ENCODE data around the gene ADCY3.

DNA sequence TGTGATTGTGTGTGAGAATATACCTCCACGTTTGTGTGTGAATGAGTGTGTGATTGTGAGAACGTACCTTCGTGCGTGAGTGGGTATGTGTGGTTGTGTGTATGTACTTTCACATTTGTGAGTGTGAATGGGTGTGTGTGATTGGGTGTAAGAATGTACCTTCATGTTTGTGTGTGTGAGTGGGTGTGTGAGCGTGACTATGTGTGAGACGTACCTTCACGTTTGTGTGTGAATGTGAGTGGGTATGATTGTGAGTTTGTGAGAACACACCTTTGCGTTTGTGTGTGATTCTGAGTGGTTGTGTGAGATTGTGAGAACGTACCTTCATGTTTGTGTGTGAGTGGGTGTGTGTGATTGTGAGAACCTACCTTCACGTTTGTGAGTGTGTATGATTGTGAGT, 5.8 kb upstream of the ADCY3 start:
- TF ChIP-seq, protein P1, sequence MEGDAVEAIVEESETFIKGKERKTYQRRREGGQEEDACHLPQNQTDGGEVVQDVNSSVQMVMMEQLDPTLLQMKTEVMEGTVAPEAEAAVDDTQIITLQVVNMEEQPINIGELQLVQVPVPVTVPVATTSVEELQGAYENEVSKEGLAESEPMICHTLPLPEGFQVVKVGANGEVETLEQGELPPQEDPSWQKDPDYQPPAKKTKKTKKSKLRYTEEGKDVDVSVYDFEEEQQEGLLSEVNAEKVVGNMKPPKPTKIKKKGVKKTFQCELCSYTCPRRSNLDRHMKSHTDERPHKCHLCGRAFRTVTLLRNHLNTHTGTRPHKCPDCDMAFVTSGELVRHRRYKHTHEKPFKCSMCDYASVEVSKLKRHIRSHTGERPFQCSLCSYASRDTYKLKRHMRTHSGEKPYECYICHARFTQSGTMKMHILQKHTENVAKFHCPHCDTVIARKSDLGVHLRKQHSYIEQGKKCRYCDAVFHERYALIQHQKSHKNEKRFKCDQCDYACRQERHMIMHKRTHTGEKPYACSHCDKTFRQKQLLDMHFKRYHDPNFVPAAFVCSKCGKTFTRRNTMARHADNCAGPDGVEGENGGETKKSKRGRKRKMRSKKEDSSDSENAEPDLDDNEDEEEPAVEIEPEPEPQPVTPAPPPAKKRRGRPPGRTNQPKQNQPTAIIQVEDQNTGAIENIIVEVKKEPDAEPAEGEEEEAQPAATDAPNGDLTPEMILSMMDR (conservative IDR thresholded peaks at IDR 0.05; ENCODE audit: low read length): no peak
- TF ChIP-seq EZH2phosphoT487 (IDR thresholded peaks at IDR 0.05; ENCODE audit: borderline replicate concordance): no peak

Measured in Loucy (cell line).